Gastroesophageal sphincter (tissue), 4 donors: ENCODE results near the gene USP24. TPM values are rescaled to one million over a fixed set of nuclear protein-coding genes. Genes with fewer than 3 reads are reported as not detected.

Experiments used
- ATAC-seq: fragments of 150-250 bp; one replicate; pipeline ENCODE4 v1.9.1; 2016; ENCODE audit warnings: mild to moderate bottlenecking, moderate library complexity
- H3K27ac ChIP-seq, 4 donors: fragments of 200-600 bp; sonication (generic) in 3 of 4; 1 replicate in 3 of 4; 2 replicates in 1 of 4; pipeline ENCODE4 v1.5.1; 2016 to 2019
- H3K27me3 ChIP-seq: fragments of 200-600 bp; sonication (generic); one replicate; pipeline ENCODE4 v1.5.1; 2019
- H3K36me3 ChIP-seq, 2 donors: fragments of 200-600 bp; sonication (generic); one replicate each; pipeline ENCODE4 v1.5.1; 2019; ENCODE audit warnings: control low read depth in 1 of 2
- H3K4me1 ChIP-seq, 3 donors: fragments of 200-600 bp; sonication (generic); 1 replicate in 2 of 3; 2 replicates in 1 of 3; pipeline ENCODE4 v1.5.1; 2016 to 2019; ENCODE audit warnings: control low read depth in 2 of 3
- H3K4me3 ChIP-seq, 2 donors: fragments of 200-600 bp; sonication (generic); one replicate each; pipeline ENCODE4 v1.5.1; 2019; ENCODE audit warnings: mild to moderate bottlenecking in 1 of 2, moderate library complexity in 1 of 2
- H3K9me3 ChIP-seq, 3 donors: fragments of 200-600 bp; sonication (generic); one replicate each; pipeline ENCODE4 v1.5.1; 2017 to 2019; ENCODE audit warnings: control low read depth in 2 of 3
- EP300 ChIP-seq: sonication (generic); formaldehyde crosslinking; IDR thresholded peaks from one replicate; pipeline ENCODE4 v1.6.1; 2017; ENCODE audit warnings: antibody characterized with exemption, mild to moderate bottlenecking
- POLR2A ChIP-seq, 2 donors: fragments of 450-650 bp; IDR thresholded peaks; one replicate each; pipeline ENCODE4 v1.6.1; 2017; ENCODE audit warnings: antibody characterized with exemption in 2 of 2, mild to moderate bottlenecking in 2 of 2, moderate library complexity in 1 of 2
- POLR2AphosphoS5 ChIP-seq: sonication (generic); formaldehyde crosslinking; IDR thresholded peaks from one replicate; pipeline ENCODE4 v1.6.1; 2017; ENCODE audit warnings: antibody characterized with exemption
- whole genome bisulfite sequencing, 2 donors: methylation state at CpG; one replicate each; pipeline ENCODE4 v1.1.5; 2018; ENCODE audit warnings: low coverage in 1 of 2; 5-methylcytosine and 5-hydroxymethylcytosine counted together
- total RNA-seq, 4 donors: library from RNA; depleted of rRNA; stranded (reverse); fragments of >200 nt; gene quantifications; one replicate each; pipeline ENCODE4 v1.1.0, GENCODE V29; 2016
- TF ChIP-seq, protein P1 (sequence below), 4 experiments: fragments of 200-600 bp in 2 of 4; fragments of 450-650 bp in 2 of 4; sonication (generic) in 1 of 4; IDR thresholded peaks; one replicate each; pipeline ENCODE4 v1.5.1; 2017 to 2019; ENCODE audit warnings: antibody characterized with exemption in 4 of 4, mild to moderate bottlenecking in 2 of 4, moderate library complexity in 2 of 4

Gene USP24
- total RNA-seq, 4 donors from 2014 or later, result 36.8 to 54.8 (median 45.5) TPM

- Histone ChIP-seq H3K36me3 (peaks cover 0 to 30% of the 10 kb centered on the region in 2 donors), H3K27me3 (no peaks in the 10 kb centered on the region), H3K9me3 (no peaks in the 10 kb centered on the region), H3K4me1 (peaks cover 0 to 67% (median 22%) of the 10 kb centered on the region in 3 donors), H3K27ac (peak overlapping the region in 3 of 4 donors; percentile 62 to 78 (median 72)), H3K4me3 (no peak overlapping the region)
- TF ChIP-seq POLR2A (IDR thresholded peaks at IDR 0.05) (no peak), POLR2AphosphoS5 (peak; percentile 36)
- peak; percentile 23 for ATAC-seq
- 8 to 23% methylated on average over 2 to 7 of the region's 12 CpGs for WGBS, 2 donors
Measured at GRCh38 chr1:55064071-55064581, 151.0 kb downstream of the USP24 start.

- no peak for ATAC-seq
- Histone ChIP-seq H3K27ac (peak overlapping the region in 3 of 4 donors; percentile 62 to 78 (median 72)), H3K27me3 (no peaks in the 10 kb centered on the region), H3K9me3 (no peaks in the 10 kb centered on the region), H3K4me1 (peaks cover 0 to 67% (median 22%) of the 10 kb centered on the region in 3 donors), H3K4me3 (no peak overlapping the region), H3K36me3 (peaks cover 0 to 24% of the 10 kb centered on the region in 2 donors)
- TF ChIP-seq POLR2A (IDR thresholded peaks at IDR 0.05) (no peak), EP300 (no peak)
- 100% methylated on average over 1 of the region's 9 CpGs; no CpG with 5 or more reads in 1 of the 2 donors for WGBS, 2 donors
Measured at GRCh38 chr1:55063577-55063942, 151.6 kb downstream of the USP24 start.

DNA sequence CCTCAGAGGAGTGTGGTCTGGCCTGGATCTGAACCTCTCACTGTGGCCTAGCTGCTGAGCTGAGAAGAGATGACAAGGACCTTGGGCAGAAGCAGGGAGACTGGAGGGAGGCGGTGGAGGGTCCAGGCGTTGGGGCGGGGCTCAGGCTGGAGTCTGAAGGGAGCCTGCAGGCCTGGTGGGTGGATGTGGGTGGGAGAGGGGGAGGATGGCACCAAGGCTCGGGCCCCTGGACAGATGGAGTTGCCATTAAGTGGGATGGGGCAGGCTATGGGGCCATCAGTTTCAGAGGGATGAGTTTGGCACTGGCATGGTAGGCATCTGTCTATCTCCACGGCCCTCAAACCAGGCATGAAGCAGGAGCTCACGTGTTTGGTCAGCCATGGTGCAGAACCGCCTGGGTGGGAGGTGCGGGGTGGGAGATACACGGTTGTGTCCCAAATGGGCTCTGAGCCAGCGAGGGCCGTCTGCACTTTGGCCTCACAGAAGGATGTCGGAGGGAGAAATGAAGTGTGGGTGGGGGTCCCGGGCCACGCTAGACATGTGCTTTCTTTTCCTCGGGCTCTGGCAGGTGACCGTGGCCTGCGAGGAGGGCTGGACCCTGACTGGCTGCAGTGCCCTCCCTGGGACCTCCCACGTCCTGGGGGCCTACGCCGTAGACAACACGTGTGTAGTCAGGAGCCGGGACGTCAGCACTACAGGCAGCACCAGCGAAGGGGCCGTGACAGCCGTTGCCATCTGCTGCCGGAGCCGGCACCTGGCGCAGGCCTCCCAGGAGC is 152.2 kb downstream of the USP24 start:
- WGBS, 2 donors, result no CpG with 5 or more reads among the region's 29 CpGs
- TF ChIP-seq POLR2A (IDR thresholded peaks at IDR 0.05), result no peak
- no peak for TF ChIP-seq POLR2AphosphoS5
- TF ChIP-seq, protein P1, sequence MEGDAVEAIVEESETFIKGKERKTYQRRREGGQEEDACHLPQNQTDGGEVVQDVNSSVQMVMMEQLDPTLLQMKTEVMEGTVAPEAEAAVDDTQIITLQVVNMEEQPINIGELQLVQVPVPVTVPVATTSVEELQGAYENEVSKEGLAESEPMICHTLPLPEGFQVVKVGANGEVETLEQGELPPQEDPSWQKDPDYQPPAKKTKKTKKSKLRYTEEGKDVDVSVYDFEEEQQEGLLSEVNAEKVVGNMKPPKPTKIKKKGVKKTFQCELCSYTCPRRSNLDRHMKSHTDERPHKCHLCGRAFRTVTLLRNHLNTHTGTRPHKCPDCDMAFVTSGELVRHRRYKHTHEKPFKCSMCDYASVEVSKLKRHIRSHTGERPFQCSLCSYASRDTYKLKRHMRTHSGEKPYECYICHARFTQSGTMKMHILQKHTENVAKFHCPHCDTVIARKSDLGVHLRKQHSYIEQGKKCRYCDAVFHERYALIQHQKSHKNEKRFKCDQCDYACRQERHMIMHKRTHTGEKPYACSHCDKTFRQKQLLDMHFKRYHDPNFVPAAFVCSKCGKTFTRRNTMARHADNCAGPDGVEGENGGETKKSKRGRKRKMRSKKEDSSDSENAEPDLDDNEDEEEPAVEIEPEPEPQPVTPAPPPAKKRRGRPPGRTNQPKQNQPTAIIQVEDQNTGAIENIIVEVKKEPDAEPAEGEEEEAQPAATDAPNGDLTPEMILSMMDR (IDR thresholded peaks at IDR 0.05), result no peak
- no peak for TF ChIP-seq EP300
- no peak for ATAC-seq
- H3K27ac ChIP-seq, result peak overlapping the region in 3 of 4 donors; percentile 62 to 73 (median 72)
- no peaks in the 10 kb centered on the region for H3K9me3 ChIP-seq
- H3K4me1 ChIP-seq, result peaks cover 0 to 67% (median 22%) of the 10 kb centered on the region in 3 donors
- no peaks in the 10 kb centered on the region for H3K27me3 ChIP-seq
- peaks cover 0 to 19% of the 10 kb centered on the region in 2 donors for H3K36me3 ChIP-seq
- no peak overlapping the region for H3K4me3 ChIP-seq

- 27% methylated on average over 2 of the region's 4 CpGs; no CpG with 5 or more reads in 1 of the 2 donors for WGBS, 2 donors
- H3K36me3 ChIP-seq, result peaks cover 0 to 10% of the 10 kb centered on the region in 2 donors
Measured at GRCh38 chr1:55061706-55062321, 153.3 kb downstream of the USP24 start.

GRCh38 chr1:55061000-55061705 is 154.0 kb downstream of the USP24 start:
- 91% methylated on average over 6 of the region's 13 CpGs; no CpG with 5 or more reads in 1 of the 2 donors for WGBS, 2 donors
- H3K27ac ChIP-seq, result peak overlapping the region in 1 of 4 donors; percentile 72
- no peak for TF ChIP-seq EP300
- no peaks in the 10 kb centered on the region for H3K9me3 ChIP-seq
- H3K36me3 ChIP-seq, result peaks cover 0 to 4% of the 10 kb centered on the region in 2 donors
- no peaks in the 10 kb centered on the region for H3K27me3 ChIP-seq
- H3K4me1 ChIP-seq, result peaks cover 0 to 55% (median 22%) of the 10 kb centered on the region in 3 donors
- no peak for ATAC-seq
- no peak overlapping the region for H3K4me3 ChIP-seq

More at GRCh38 chr1:55061706-55062321, 153.3 kb downstream of the USP24 start:
- Histone ChIP-seq H3K4me3 (no peak overlapping the region), H3K9me3 (no peaks in the 10 kb centered on the region), H3K27ac (peak overlapping the region in 3 of 4 donors; percentile 55 to 73 (median 72)), H3K4me1 (peaks cover 0 to 59% (median 22%) of the 10 kb centered on the region in 3 donors), H3K27me3 (no peaks in the 10 kb centered on the region)
- ATAC-seq, result peak; percentile 8
- TF ChIP-seq, protein P1 (IDR thresholded peaks at IDR 0.05), result no peak
- no peak for TF ChIP-seq POLR2AphosphoS5
- TF ChIP-seq POLR2A (IDR thresholded peaks at IDR 0.05), result no peak
- no peak for TF ChIP-seq EP300
